ENCODE results near the gene ST13. TPM values are rescaled to one million over a fixed set of nuclear protein-coding genes. Genes with fewer than 3 reads are reported as not detected.

The ST13 gene
- total RNA-seq, 2 experiments from 2014 or later = 121 to 223 TPM

- TF ChIP-seq EZH2phosphoT487 (IDR thresholded peaks at IDR 0.05; ENCODE audit: borderline replicate concordance, low read depth, low read length) (no peak), CTCF (conservative IDR thresholded peaks at IDR 0.05; ENCODE audit: low read length) (no peak)
- H3K4me3 ChIP-seq (ENCODE audit: low read depth, low read length, poor library complexity, severe bottlenecking) = no peak overlapping the region
- no peaks in the 10 kb centered on the region for H3K9me2 ChIP-seq (ENCODE audit: insufficient read depth, low read length)
- POLR2A ChIA-PET = interaction anchor here (0.9 to 2.1 kb wide), 4 partner anchors 8 to 12 kb away, joined by 4 to 12 read pairs (median 6); partner anchors contain the start of genes ST13 and XPNPEP3
- H4K20me1 ChIP-seq (ENCODE audit: insufficient read depth, low read length) = no peaks in the 10 kb centered on the region
- CTCF ChIA-PET (ENCODE audit: unreplicated experiment) = interaction anchor here (1.0 kb wide), 1 partner anchor 10 kb away, joined by 3 read pairs; the partner anchor contains the start of genes ST13 and XPNPEP3
- no peaks in the 10 kb centered on the region for H3K9me3 ChIP-seq (ENCODE audit: low read length)
- intact Hi-C loops (cut with micrococcal nuclease; ENCODE audit: unreplicated experiment) = no loop called here
- H2AFZ ChIP-seq (ENCODE audit: low read length) = no peak overlapping the region
- peaks cover 25% of the 10 kb centered on the region for H3K36me3 ChIP-seq (ENCODE audit: insufficient read depth, low read length)
- peaks cover 7% of the 10 kb centered on the region; the same call in 1 of the 2 replicates for H3K79me2 ChIP-seq (ENCODE audit: insufficient read depth, low read depth, low read length)
- no peak overlapping the region for H3K4me2 ChIP-seq (ENCODE audit: low read length)
- no peak for DNase-seq (ENCODE audit: low spot score)
- BruUV-seq (replicated peaks) = no TSS peak
- H3K4me1 ChIP-seq (ENCODE audit: insufficient read depth, low read length, poor library complexity, severe bottlenecking) = peaks cover 8% of the 10 kb centered on the region
- no peak overlapping the region for H3K27ac ChIP-seq (ENCODE audit: low read depth, low read length, poor library complexity, severe bottlenecking)
Measured at GRCh38 chr22:40867109-40867508, 10.7 kb upstream of the ST13 start.

- no peaks in the 10 kb centered on the region; the same call in 1 of the 2 replicates for H4K20me1 ChIP-seq (ENCODE audit: insufficient read depth, low read length)
- TF ChIP-seq EZH2phosphoT487 (IDR thresholded peaks at IDR 0.05; ENCODE audit: borderline replicate concordance, low read depth, low read length) (no peak), CTCF (conservative IDR thresholded peaks at IDR 0.05; ENCODE audit: low read length) (no peak)
- no peaks in the 10 kb centered on the region for H3K9me2 ChIP-seq (ENCODE audit: insufficient read depth, low read length)
- H3K36me3 ChIP-seq (ENCODE audit: insufficient read depth, low read length) = peaks cover 30% of the 10 kb centered on the region
- BruUV-seq (replicated peaks) = no TSS peak
- DNase-seq (ENCODE audit: low spot score) = no peak
- POLR2A ChIA-PET = no interaction called here
- H3K4me3 ChIP-seq (ENCODE audit: low read depth, low read length, poor library complexity, severe bottlenecking) = no peak overlapping the region
- intact Hi-C loops (cut with micrococcal nuclease; ENCODE audit: unreplicated experiment) = no loop called here
- no peaks in the 10 kb centered on the region for H3K9me3 ChIP-seq (ENCODE audit: low read length)
- CTCF ChIA-PET (ENCODE audit: unreplicated experiment) = no interaction called here
- H3K79me2 ChIP-seq (ENCODE audit: insufficient read depth, low read depth, low read length) = peaks cover 48% of the 10 kb centered on the region
- H3K4me2 ChIP-seq (ENCODE audit: low read length) = no peak overlapping the region
- no peak overlapping the region for H3K27ac ChIP-seq (ENCODE audit: low read depth, low read length, poor library complexity, severe bottlenecking)
- H3K4me1 ChIP-seq (ENCODE audit: insufficient read depth, low read length, poor library complexity, severe bottlenecking) = peaks cover 16% of the 10 kb centered on the region
- no peak overlapping the region for H2AFZ ChIP-seq (ENCODE audit: low read length)
Measured at GRCh38 chr22:40862537-40862936, 6.1 kb upstream of the ST13 start.

GRCh38 chr22:40862013-40862412 is 5.6 kb upstream of the ST13 start, which contains the start of gene DNAJB7:
Gene DNAJB7, minus strand, starts transcription at chr22:40862113. Its CDS starts 119 bp downstream, at chr22:40861994.
- peaks cover 30% of the 10 kb centered on the region for H3K36me3 ChIP-seq (ENCODE audit: insufficient read depth, low read length)
- intact Hi-C loops (cut with micrococcal nuclease; ENCODE audit: unreplicated experiment) = no loop called here
- POLR2A ChIA-PET = interaction anchor here (0.9 kb wide), 1 partner anchor 188 kb away, joined by 3 read pairs; no protein-coding TSS in a partner anchor
- peaks cover 16% of the 10 kb centered on the region for H3K4me1 ChIP-seq (ENCODE audit: insufficient read depth, low read length, poor library complexity, severe bottlenecking)
- peaks cover 53% of the 10 kb centered on the region for H3K79me2 ChIP-seq (ENCODE audit: insufficient read depth, low read depth, low read length)
- H3K9me3 ChIP-seq (ENCODE audit: low read length) = no peaks in the 10 kb centered on the region
- H3K4me2 ChIP-seq (ENCODE audit: low read length) = no peak within 1 kb of the TSS
- BruUV-seq (replicated peaks) = no TSS peak
- H4K20me1 ChIP-seq (ENCODE audit: insufficient read depth, low read length) = no peaks in the 10 kb centered on the region; the same call in 1 of the 2 replicates
- no peak within 1 kb of the TSS for H2AFZ ChIP-seq (ENCODE audit: low read length)
- no peaks in the 10 kb centered on the region for H3K9me2 ChIP-seq (ENCODE audit: insufficient read depth, low read length)
- CTCF ChIA-PET (ENCODE audit: unreplicated experiment) = no interaction called here
- no peak within 1 kb of the TSS for H3K4me3 ChIP-seq (ENCODE audit: low read depth, low read length, poor library complexity, severe bottlenecking)
- no peak within 1 kb of the TSS for H3K27ac ChIP-seq (ENCODE audit: low read depth, low read length, poor library complexity, severe bottlenecking)
- no peak for DNase-seq (ENCODE audit: low spot score)
- TF ChIP-seq EZH2phosphoT487 (IDR thresholded peaks at IDR 0.05; ENCODE audit: borderline replicate concordance, low read depth, low read length) (no peak), CTCF (conservative IDR thresholded peaks at IDR 0.05; ENCODE audit: low read length) (no peak)
